MM.1S (cell line): Measurements from ENCODE around the gene PORCN.
"Not testable (repeated sequence)": the region's sequence is repeated elsewhere in the genome, so short reads cannot be mapped to it uniquely, and the experiment has no call there.

Experiments used
- DNase-seq: peaks from one replicate; pipeline ENCODE4 v3.0.0-alpha.2; 2015
- H2AFZ ChIP-seq: fragments of 300-600 bp; sonication (generic); 2 replicates; pipeline ENCODE4 v1.6.0; 2016; ENCODE audit warnings: antibody characterized with exemption, low read length
- H3F3A ChIP-seq: fragments of 300-600 bp; sonication (generic); 2 replicates; pipeline ENCODE4 v1.6.1; 2016; ENCODE audit warnings: mild to moderate bottlenecking, antibody characterized with exemption, low read length, moderate library complexity, mixed read lengths; ENCODE audit not compliant: insufficient read depth
- H3K27ac ChIP-seq: fragments of 300-600 bp; sonication (generic); 2 replicates; pipeline ENCODE4 v1.5.1; 2016; ENCODE audit warnings: mild to moderate bottlenecking, low read length
- H3K27me3 ChIP-seq: fragments of 300-600 bp; sonication (generic); replicated peaks from 2 replicates; pipeline ENCODE4 v1.6.0; 2016; ENCODE audit warnings: low read length; ENCODE audit not compliant: insufficient read depth
- H3K36me3 ChIP-seq: fragments of 300-600 bp; sonication (generic); replicated peaks from 2 replicates; pipeline ENCODE4 v1.6.1; 2016; ENCODE audit warnings: mild to moderate bottlenecking, low read length, mixed read lengths; ENCODE audit not compliant: insufficient read depth
- H3K4me1 ChIP-seq: fragments of 300-600 bp; sonication (generic); 2 replicates; pipeline ENCODE4 v1.6.1; 2016; ENCODE audit warnings: low read length, mixed read lengths
- H3K4me2 ChIP-seq: fragments of 300-600 bp; sonication (generic); 2 replicates; pipeline ENCODE4 v1.6.0; 2016; ENCODE audit warnings: low read depth, low read length
- H3K4me3 ChIP-seq: fragments of 300-600 bp; sonication (generic); 2 replicates; pipeline ENCODE4 v1.5.1; 2016; ENCODE audit warnings: low read length, mixed read lengths
- H3K79me2 ChIP-seq: fragments of 300-600 bp; sonication (generic); 2 replicates; pipeline ENCODE4 v1.6.1; 2016; ENCODE audit warnings: mixed run types, low read length, mixed read lengths
- H3K9ac ChIP-seq: fragments of 300-600 bp; sonication (generic); 2 replicates; pipeline ENCODE4 v1.6.1; 2016; ENCODE audit warnings: low read length, mixed read lengths
- H3K9me2 ChIP-seq: fragments of 300-600 bp; sonication (generic); replicated peaks from 2 replicates; pipeline ENCODE4 v1.6.1; 2016; ENCODE audit warnings: mild to moderate bottlenecking, low read length, mixed read lengths; ENCODE audit not compliant: insufficient read depth
- H3K9me3 ChIP-seq: fragments of 300-600 bp; sonication (generic); replicated peaks from 2 replicates; pipeline ENCODE4 v1.6.1; 2016; ENCODE audit warnings: mild to moderate bottlenecking, low read length, mixed read lengths; ENCODE audit not compliant: insufficient read depth
- H4K20me1 ChIP-seq: fragments of 300-600 bp; sonication (generic); 2 replicates; pipeline ENCODE4 v1.6.1; 2016; ENCODE audit warnings: mild to moderate bottlenecking, low read length, moderate library complexity, mixed read lengths; ENCODE audit not compliant: insufficient read depth
- CTCF ChIP-seq: fragments of 300-600 bp; sonication (generic); IDR thresholded peaks from 2 replicates; pipeline ENCODE4 v1.5.1; 2016; ENCODE audit warnings: antibody characterized with exemption, low read length, mixed read lengths
- EZH2 ChIP-seq: fragments of 300-600 bp; sonication (generic); optimal IDR thresholded peaks from 2 replicates; pipeline ENCODE3; 2017; ENCODE audit warnings: low read depth, mild to moderate bottlenecking, antibody characterized with exemption, low read length, mixed read lengths
- EZH2phosphoT487 ChIP-seq: fragments of 300-600 bp; sonication (generic); IDR thresholded peaks from 2 replicates; pipeline ENCODE4 v1.6.1; 2018; ENCODE audit warnings: antibody characterized with exemption, low read length

PORCN gene

GRCh38 chrX:48540480-48540879 is 31.7 kb downstream of the PORCN start:
- H3K27ac ChIP-seq: peak overlapping the region; percentile 87
- peak overlapping the region; percentile 79 for H3K9ac ChIP-seq
- H3K4me1 ChIP-seq: peaks cover 8% of the 10 kb centered on the region

GRCh38 chrX:48541140-48541814 is 32.5 kb downstream of the PORCN start:
- Histone ChIP-seq H3K27me3 (no peaks in the 10 kb centered on the region), H3F3A (peaks cover 18% of the 10 kb centered on the region), H3K9ac (peak overlapping the region; percentile 79), H4K20me1 (no peaks in the 10 kb centered on the region), H3K9me3 (no peaks in the 10 kb centered on the region), H2AFZ (no peak overlapping the region), H3K27ac (peak overlapping the region; percentile 87), H3K4me3 (peak overlapping the region; percentile 74), H3K4me2 (peak overlapping the region; percentile 92), H3K36me3 (no peaks in the 10 kb centered on the region), H3K9me2 (no peaks in the 10 kb centered on the region), H3K79me2 (peaks cover 26% of the 10 kb centered on the region), H3K4me1 (peaks cover 8% of the 10 kb centered on the region)
- DNase-seq: peak; percentile 75
- peak; percentile 14; the same call in 1 of the 2 replicates for TF ChIP-seq CTCF
- no peak for TF ChIP-seq EZH2phosphoT487
- no peak for TF ChIP-seq EZH2

More at GRCh38 chrX:48540480-48540879, 31.7 kb downstream of the PORCN start:
- H2AFZ ChIP-seq: no peak overlapping the region
- H3K9me3 ChIP-seq: no peaks in the 10 kb centered on the region
- H3K4me2 ChIP-seq: peak overlapping the region; percentile 92
- peaks cover 26% of the 10 kb centered on the region for H3K79me2 ChIP-seq
- H3F3A ChIP-seq: peaks cover 18% of the 10 kb centered on the region
- H3K36me3 ChIP-seq: no peaks in the 10 kb centered on the region
- H3K27me3 ChIP-seq: no peaks in the 10 kb centered on the region
- H3K9me2 ChIP-seq: no peaks in the 10 kb centered on the region
- TF ChIP-seq EZH2 (no peak), CTCF (no peak), EZH2phosphoT487 (no peak)
- DNase-seq: peak; percentile 11
- peak overlapping the region; percentile 74 for H3K4me3 ChIP-seq
- no peaks in the 10 kb centered on the region for H4K20me1 ChIP-seq

- Histone ChIP-seq H3K9me3 (no peaks in the 10 kb centered on the region), H3K27me3 (no peaks in the 10 kb centered on the region), H4K20me1 (no peaks in the 10 kb centered on the region), H3K4me1 (no peaks in the 10 kb centered on the region), H3K4me3 (no peak overlapping the region), H3F3A (no peaks in the 10 kb centered on the region), H3K36me3 (no peaks in the 10 kb centered on the region), H2AFZ (no peak overlapping the region), H3K27ac (no peak overlapping the region), H3K79me2 (peaks cover 11% of the 10 kb centered on the region; the same call in 1 of the 2 replicates), H3K9ac (no peak overlapping the region), H3K9me2 (no peaks in the 10 kb centered on the region), H3K4me2 (no peak overlapping the region)
- no peak for DNase-seq
- TF ChIP-seq EZH2 (no peak), CTCF (no peak), EZH2phosphoT487 (no peak)
Measured at GRCh38 chrX:48548871-48549270, 40.1 kb downstream of the PORCN start.

GRCh38 chrX:48555731-48556325 is 47.0 kb downstream of the PORCN start:
- not testable (repeated sequence) for H3K27ac ChIP-seq, H3K4me3 ChIP-seq, H2AFZ ChIP-seq, H3F3A ChIP-seq, H3K9ac ChIP-seq, H3K79me2 ChIP-seq, H3K36me3 ChIP-seq, H3K27me3 ChIP-seq, H3K4me2 ChIP-seq, H3K9me3 ChIP-seq, DNase-seq, H3K9me2 ChIP-seq, H4K20me1 ChIP-seq, H3K4me1 ChIP-seq
